ENCODE measurements around the gene FRMD4A.

DNA sequence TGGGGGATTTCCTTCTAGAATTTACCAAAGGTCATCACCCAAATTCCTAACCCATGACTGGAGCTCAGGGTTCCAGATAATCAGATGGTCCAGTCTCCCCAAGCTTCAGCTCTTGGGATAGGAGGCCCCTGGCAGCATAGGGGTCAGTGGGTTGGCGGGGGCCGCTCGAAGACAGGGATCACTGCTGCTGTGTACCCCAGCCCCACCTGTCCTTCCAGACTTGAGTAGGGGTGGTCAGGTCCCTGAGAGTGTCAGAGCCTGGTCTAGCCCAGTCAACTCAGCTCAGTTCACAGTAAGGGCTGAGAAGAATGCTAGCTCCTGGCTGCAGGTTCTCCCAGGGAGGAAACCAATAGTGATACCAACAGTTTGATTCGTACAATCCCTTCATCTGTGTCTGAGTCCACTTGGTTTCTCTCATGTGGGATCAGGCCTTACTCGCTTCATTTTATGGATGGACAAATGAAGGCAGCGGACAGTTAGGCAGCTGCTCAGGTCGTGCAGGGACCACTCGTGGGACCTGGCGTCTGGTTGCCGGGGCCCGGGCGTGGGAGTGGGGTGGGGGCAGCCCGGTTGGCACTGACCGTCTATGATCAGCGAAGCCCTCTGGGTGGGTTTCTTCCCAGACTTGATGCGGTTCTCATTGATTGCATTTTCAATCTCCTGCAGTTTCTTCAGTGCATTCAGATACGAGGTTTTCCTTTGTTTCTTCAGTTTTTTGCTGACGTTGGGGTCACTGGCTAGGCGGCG, 665.0 kb downstream of the FRMD4A start:
- TF ChIP-seq, protein P1, sequence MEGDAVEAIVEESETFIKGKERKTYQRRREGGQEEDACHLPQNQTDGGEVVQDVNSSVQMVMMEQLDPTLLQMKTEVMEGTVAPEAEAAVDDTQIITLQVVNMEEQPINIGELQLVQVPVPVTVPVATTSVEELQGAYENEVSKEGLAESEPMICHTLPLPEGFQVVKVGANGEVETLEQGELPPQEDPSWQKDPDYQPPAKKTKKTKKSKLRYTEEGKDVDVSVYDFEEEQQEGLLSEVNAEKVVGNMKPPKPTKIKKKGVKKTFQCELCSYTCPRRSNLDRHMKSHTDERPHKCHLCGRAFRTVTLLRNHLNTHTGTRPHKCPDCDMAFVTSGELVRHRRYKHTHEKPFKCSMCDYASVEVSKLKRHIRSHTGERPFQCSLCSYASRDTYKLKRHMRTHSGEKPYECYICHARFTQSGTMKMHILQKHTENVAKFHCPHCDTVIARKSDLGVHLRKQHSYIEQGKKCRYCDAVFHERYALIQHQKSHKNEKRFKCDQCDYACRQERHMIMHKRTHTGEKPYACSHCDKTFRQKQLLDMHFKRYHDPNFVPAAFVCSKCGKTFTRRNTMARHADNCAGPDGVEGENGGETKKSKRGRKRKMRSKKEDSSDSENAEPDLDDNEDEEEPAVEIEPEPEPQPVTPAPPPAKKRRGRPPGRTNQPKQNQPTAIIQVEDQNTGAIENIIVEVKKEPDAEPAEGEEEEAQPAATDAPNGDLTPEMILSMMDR (IDR thresholded peaks at IDR 0.05), result no peak
- TF ChIP-seq POLR2A (IDR thresholded peaks at IDR 0.05), result no peak

Data from heart left ventricle (tissue), 13 donors.